K562 (cell line): ENCODE data around the gene MMRN1. TPM values are rescaled to one million over a fixed set of nuclear protein-coding genes. Genes with fewer than 3 reads are reported as not detected.

ENCODE experiments used
- ATAC-seq: fragments of 200-7000 bp; cut with Tn5 transposase; 3 replicates; pipeline ENCODE4 v1.9.1; 2020; ENCODE audit warnings: moderate library complexity
- BruUV-seq: library from RNA; stranded (reverse); fragments of 400-500 nt; replicated peaks from 2 replicates; lab custom pipeline; 2021; lab: Mats Ljungman, UMichigan
- CTCF ChIA-PET: fragments of 300-600 bp; formaldehyde crosslinking; extraction: SDS; loops from one replicate; lab custom pipeline; 2021; ENCODE audit warnings: low intra/inter-chr PET ratio; lab: Yijun Ruan, JAX
- POLR2A ChIA-PET: fragments of 300-600, 350-650 bp; sonication (Branson Sonifier 250); formaldehyde crosslinking; extraction: SDS; loops from one replicate; lab custom pipeline; 2021; ENCODE audit warnings: antibody characterized with exemption, inconsistent platforms; lab: Yijun Ruan, JAX
- DNase-seq, 4 experiments: peaks; one replicate each; pipeline versions ENCODE4 v3.0.0 to v3.0.0-alpha.2; 2011 to 2018; ENCODE audit warnings: low spot score in 3 of 4, mixed read lengths in 3 of 4; ENCODE audit errors: extremely low read depth in 1 of 4
- FAIRE-seq: peaks from 2 replicates; lab custom pipeline; 2011; peaks lifted over from hg19 to GRCh38; lab: Jason Lieb, UNC
- H2AFZ ChIP-seq: 2 replicates; pipeline ENCODE4 v1.6.0; 2011; ENCODE audit warnings: low read depth, low read length, control low read depth, inconsistent platforms
- H3K27ac ChIP-seq: fragments of 200-600 bp; 3 replicates; pipeline ENCODE4 v1.8.0; 2011; ENCODE audit warnings: low read depth, mild to moderate bottlenecking, control low read depth, inconsistent platforms, low read length, moderate library complexity, mixed read lengths; ENCODE audit errors: extremely low read depth
- H3K27me3 ChIP-seq, 2 experiments: fragments of 300-600 bp in 1 of 2; 2 replicates in 1 of 2; 3 replicates in 1 of 2; pipeline versions ENCODE4 v1.6.0 to v1.8.0; 2011; ENCODE audit warnings: inconsistent platforms in 2 of 2, low read length in 2 of 2, mild to moderate bottlenecking in 1 of 2, mixed read lengths in 1 of 2, moderate library complexity in 1 of 2; ENCODE audit not compliant: control insufficient read depth in 2 of 2, insufficient read depth in 2 of 2
- H3K36me3 ChIP-seq: fragments of 300-600 bp; 3 replicates; pipeline ENCODE4 v1.8.0; 2011; ENCODE audit warnings: mild to moderate bottlenecking, low read length, inconsistent platforms; ENCODE audit not compliant: control insufficient read depth, insufficient read depth
- H3K4me1 ChIP-seq, 2 experiments: fragments of 200-600 bp in 1 of 2; replicated peaks in 1 of 2; 2 replicates in 1 of 2; 3 replicates in 1 of 2; pipeline versions ENCODE4 v1.5.1 to v1.8.0; 2011; ENCODE audit warnings: inconsistent platforms in 2 of 2, low read length in 2 of 2, mild to moderate bottlenecking in 1 of 2, mixed read lengths in 1 of 2, moderate library complexity in 1 of 2; ENCODE audit not compliant: control insufficient read depth in 2 of 2, insufficient read depth in 2 of 2
- H3K4me2 ChIP-seq: 2 replicates; pipeline ENCODE4 v1.6.1; 2011; ENCODE audit warnings: low read length, control low read depth, inconsistent platforms, mixed read lengths; ENCODE audit not compliant: insufficient read depth
- H3K4me3 ChIP-seq: fragments of 200-600 bp; sonication (generic), shearing (Covaris generic); 2 replicates; pipeline ENCODE4 v1.5.1; 2016; ENCODE audit warnings: control low read depth, inconsistent platforms
- H3K79me2 ChIP-seq: fragments of 200-600 bp; 3 replicates; pipeline ENCODE4 v1.8.0; 2011; ENCODE audit warnings: low read length, inconsistent platforms; ENCODE audit not compliant: control insufficient read depth, insufficient read depth
- H3K9ac ChIP-seq, 2 experiments: 2 replicates each; pipeline versions ENCODE4 v1.6.0 to v1.6.1; 2011; ENCODE audit warnings: low read depth in 2 of 2, low read length in 2 of 2, control low read depth in 1 of 2, inconsistent platforms in 1 of 2, mild to moderate bottlenecking in 1 of 2, mixed read lengths in 1 of 2; ENCODE audit not compliant: insufficient read depth in 1 of 2
- H3K9me1 ChIP-seq: one replicate; pipeline ENCODE4 v1.6.0; 2011; ENCODE audit warnings: inconsistent platforms, mild to moderate bottlenecking, low read length, moderate library complexity; ENCODE audit not compliant: control insufficient read depth, insufficient read depth
- H3K9me3 ChIP-seq: replicated peaks from 2 replicates; pipeline ENCODE4 v1.5.1; 2011; ENCODE audit warnings: low read depth, low read length, inconsistent platforms; ENCODE audit not compliant: control insufficient read depth, insufficient read depth
- H4K20me1 ChIP-seq: replicated peaks from 2 replicates; pipeline ENCODE4 v1.6.1; 2011; ENCODE audit warnings: low read length, inconsistent platforms, mixed read lengths; ENCODE audit not compliant: control insufficient read depth, insufficient read depth
- L3MBTL2 ChIP-seq: fragments of 450-650 bp; IDR thresholded peaks from 2 replicates; pipeline ENCODE4 v1.6.1; 2016; ENCODE audit warnings: mild to moderate bottlenecking, moderate library complexity
- LCOR ChIP-seq: sonication (generic); formaldehyde crosslinking; IDR thresholded peaks from 2 replicates; pipeline ENCODE4 v1.8.0; 2022; ENCODE audit warnings: mild to moderate bottlenecking, missing genetic modification reagents
- MIER1 ChIP-seq: fragments of 450-650 bp; IDR thresholded peaks from 2 replicates; pipeline ENCODE4 v1.6.1; 2016; ENCODE audit warnings: antibody characterized with exemption, mild to moderate bottlenecking, low read depth
- NFRKB ChIP-seq: fragments of 450-650 bp; IDR thresholded peaks from 2 replicates; pipeline ENCODE4 v1.6.1; 2016; ENCODE audit warnings: low read depth
- PCBP2 ChIP-seq: fragments of 200-400 bp; formaldehyde crosslinking; IDR thresholded peaks from 2 replicates; pipeline ENCODE4 v1.6.1; 2018; ENCODE audit warnings: low read length, low read depth, mild to moderate bottlenecking, moderate library complexity; ENCODE audit not compliant: poor library complexity, severe bottlenecking
- RBM25 ChIP-seq: fragments of 200-400 bp; formaldehyde crosslinking; IDR thresholded peaks from 2 replicates; pipeline ENCODE4 v1.6.1; 2018; ENCODE audit warnings: low read length, low read depth, moderate library complexity; ENCODE audit not compliant: severe bottlenecking
- TAF9B ChIP-seq: fragments of 450-650 bp; IDR thresholded peaks from 2 replicates; pipeline ENCODE4 v1.6.1; 2018; ENCODE audit warnings: mild to moderate bottlenecking; ENCODE audit not compliant: partially characterized antibody
- TBP ChIP-seq: optimal IDR thresholded peaks from 2 replicates; pipeline ENCODE3; 2011; ENCODE audit warnings: low read depth, low read length, improper control_type of control experiment
- TSHZ1 ChIP-seq: fragments of 250-450 bp; sonication (Bioruptor Pico); IDR thresholded peaks from 2 replicates; pipeline ENCODE4 v1.4.0; 2020; ENCODE audit warnings: mild to moderate bottlenecking, moderate library complexity
- ZNF324 ChIP-seq: fragments of 250-450 bp; sonication (Bioruptor Pico); IDR thresholded peaks from 2 replicates; pipeline ENCODE4 v1.4.0; 2020; ENCODE audit warnings: mild to moderate bottlenecking
- WGBS: fragments of 100-300 bp; shearing (Covaris generic); methylation state at CpG from one replicate; pipeline ENCODE4 v1.1.6; 2016; ENCODE audit warnings: low coverage, mixed read lengths; ENCODE audit not compliant: insufficient coverage; ENCODE audit errors: missing lambda C conversion rate; 5-methylcytosine and 5-hydroxymethylcytosine counted together
- in situ Hi-C: fragments of 300-500 bp; cut with MboI; formaldehyde crosslinking; loops from 4 replicates; pipeline ENCODE4 v1.15.0; 2018; ENCODE audit warnings: inconsistent platforms, mixed read lengths
- intact Hi-C: fragments of 100-400 bp; cut with micrococcal nuclease; formaldehyde crosslinking; loops from 2 replicates; pipeline ENCODE4 v1.14.2; 2022
- polyA plus RNA-seq, 8 experiments: library from polyadenylated mRNA; depleted of rRNA in 4 of 8; stranded (reverse) in 5 of 8; unstranded in 3 of 8; fragments of >200 nt; fragmentation: Nextera tagmentation in 2 of 8; fragmentation: Illumina TruSeq in 1 of 8; extraction: Ambion mirVana in 2 of 8; extraction: Trizol in 1 of 8; gene quantifications; 2 replicates each; pipeline versions ENCODE4 v1.2.1 to v1.2.3, GENCODE V29; 2011 to 2014; ENCODE audit warnings: inconsistent platforms in 1 of 8, missing spikeins in 1 of 8
- total RNA-seq, 7 experiments: library from RNA; depleted of rRNA in 6 of 7; stranded (reverse); fragments of >200 nt in 6 of 7; fragmentation: Illumina TruSeq in 2 of 7; extraction: Trizol in 2 of 7; gene quantifications; 2 replicates each; pipeline versions ENCODE4 v1.2.1 to v1.2.3, GENCODE V29; 2011 to 2021; ENCODE audit warnings: low replicate concordance in 1 of 7
- TF ChIP-seq, protein P1 (sequence below), 3 experiments: fragments of 200-800 bp in 1 of 3; sonication (Bioruptor generic) in 1 of 3; sonication (generic) in 1 of 3; formaldehyde crosslinking in 1 of 3; IDR thresholded peaks; 2 replicates each; pipeline versions ENCODE4 v1.6.1 to v1.8.0; 2016 to 2022; ENCODE audit warnings: mild to moderate bottlenecking in 2 of 3, missing compliant biosample characterization in 2 of 3, missing genetic modification characterization in 2 of 3, missing genetic modification reagents in 1 of 3
- TF ChIP-seq, protein P2 (sequence below): fragments of 250-450 bp; sonication (Bioruptor Pico); IDR thresholded peaks from 2 replicates; pipeline ENCODE4 v1.4.0; 2020; ENCODE audit warnings: mild to moderate bottlenecking

The MMRN1 gene
- total and polyA plus RNA-seq, 9 of the 15 experiments (the other 6 are each of a cell fraction or from before 2014, with no cell fraction given) = 0.01 to 0.06 (median 0.02) TPM; not detected in 6

- TF ChIP-seq ZNF324 (CRISPR knock-in tag) (no peak), NFRKB (no peak), TBP (no peak)
- TF ChIP-seq, protein P1, sequence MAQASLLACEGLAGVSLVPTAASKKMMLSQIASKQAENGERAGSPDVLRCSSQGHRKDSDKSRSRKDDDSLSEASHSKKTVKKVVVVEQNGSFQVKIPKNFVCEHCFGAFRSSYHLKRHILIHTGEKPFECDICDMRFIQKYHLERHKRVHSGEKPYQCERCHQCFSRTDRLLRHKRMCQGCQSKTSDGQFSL (CRISPR knock-in tag; IDR thresholded peaks at IDR 0.05) = no peak
- TF ChIP-seq, protein P1 (tag; IDR thresholded peaks at IDR 0.05) = no peak
Observed at GRCh38 chr4:89906316-89906715, 11.7 kb downstream of the MMRN1 start (continued).

GRCh38 chr4:89906777-89907521 lies 12.3 kb downstream of the MMRN1 start:
- ATAC-seq = no peak
- H3K4me3 ChIP-seq = no peak overlapping the region
- H3K4me2 ChIP-seq = no peak overlapping the region
- H2AFZ ChIP-seq = no peak overlapping the region
- no peaks in the 10 kb centered on the region for H3K36me3 ChIP-seq
- no peaks in the 10 kb centered on the region for H3K4me1 ChIP-seq
- 0% methylated on average over 1 of the region's 1 CpG for whole genome bisulfite sequencing
- POLR2A ChIA-PET = no interaction called here
- DNase-seq = no peak
- no peaks in the 10 kb centered on the region for H3K27me3 ChIP-seq
- H3K79me2 ChIP-seq = no peaks in the 10 kb centered on the region
- no peak overlapping the region for H3K27ac ChIP-seq
- no peaks in the 10 kb centered on the region for H4K20me1 ChIP-seq
- H3K9me1 ChIP-seq = no peaks in the 10 kb centered on the region
- CTCF ChIA-PET = no interaction called here
- no TSS peak for BruUV-seq
- no peak overlapping the region for H3K9ac ChIP-seq
- FAIRE-seq = no peak
- in situ Hi-C loops (no loop called here), intact Hi-C loops (loop anchor here (10.0 kb wide), 1 partner anchor 472 kb away; no protein-coding TSS in a partner anchor)
- H3K9me3 ChIP-seq = no peaks in the 10 kb centered on the region
- TF ChIP-seq L3MBTL2 (no peak), TSHZ1 (no peak), PCBP2 (no peak), LCOR (CRISPR knock-in tag) (no peak), RBM25 (no peak), MIER1 (no peak), TAF9B (no peak)
- TF ChIP-seq, protein P2, sequence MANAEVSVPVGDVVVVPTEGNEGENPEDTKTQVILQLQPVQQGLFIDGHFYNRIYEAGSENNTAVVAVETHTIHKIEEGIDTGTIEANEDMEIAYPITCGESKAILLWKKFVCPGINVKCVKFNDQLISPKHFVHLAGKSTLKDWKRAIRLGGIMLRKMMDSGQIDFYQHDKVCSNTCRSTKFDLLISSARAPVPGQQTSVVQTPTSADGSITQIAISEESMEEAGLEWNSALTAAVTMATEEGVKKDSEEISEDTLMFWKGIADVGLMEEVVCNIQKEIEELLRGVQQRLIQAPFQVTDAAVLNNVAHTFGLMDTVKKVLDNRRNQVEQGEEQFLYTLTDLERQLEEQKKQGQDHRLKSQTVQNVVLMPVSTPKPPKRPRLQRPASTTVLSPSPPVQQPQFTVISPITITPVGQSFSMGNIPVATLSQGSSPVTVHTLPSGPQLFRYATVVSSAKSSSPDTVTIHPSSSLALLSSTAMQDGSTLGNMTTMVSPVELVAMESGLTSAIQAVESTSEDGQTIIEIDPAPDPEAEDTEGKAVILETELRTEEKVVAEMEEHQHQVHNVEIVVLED = no peak
